ENCODE results near the gene NSUN6.
"Not testable (repeated sequence)": the region's sequence is repeated elsewhere in the genome, so short reads cannot be mapped to it uniquely, and the experiment has no call there.

NSUN6 gene

DNA sequence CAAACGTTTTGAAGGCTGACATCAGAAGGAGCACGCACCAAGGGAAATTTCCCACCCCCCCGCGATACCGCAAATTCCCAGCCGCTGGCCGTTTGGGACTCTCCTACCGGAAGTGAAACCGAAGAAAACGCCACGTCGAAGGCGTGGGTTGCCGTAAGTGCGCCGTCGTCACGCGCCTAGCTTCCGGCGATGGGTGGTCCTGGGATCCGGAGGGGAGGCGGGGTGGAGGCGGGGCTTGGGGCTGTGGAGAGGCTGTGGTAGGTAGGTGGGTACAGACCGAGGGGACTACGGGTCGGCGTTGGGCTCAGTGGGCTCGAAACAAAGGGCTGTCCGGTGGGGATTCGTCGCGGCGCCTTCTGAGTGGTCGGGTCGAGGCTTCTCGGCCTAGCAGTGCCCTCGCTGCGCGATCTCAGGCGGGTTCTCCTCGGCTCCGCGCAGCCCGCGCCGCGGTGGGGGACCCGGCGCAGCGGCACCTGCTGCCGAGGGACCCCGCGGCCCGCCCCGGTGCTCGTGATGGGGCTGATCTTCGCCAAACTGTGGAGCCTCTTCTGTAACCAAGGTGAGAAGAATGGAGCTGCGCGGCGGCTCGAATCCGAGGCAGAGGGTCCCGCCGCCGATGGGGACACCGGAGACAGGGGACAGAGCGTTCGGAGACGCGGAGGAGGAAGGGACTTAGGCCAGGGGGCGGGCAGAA is 7.9 kb upstream of the NSUN6 start, which contains the start of gene ARL5B:
ARL5B (plus strand) TSS at position 307 of the 694 bp plus-strand sequence; CDS start at position 514, 207 bp downstream.
- peak; percentile 94 for DNase-seq

DNA sequence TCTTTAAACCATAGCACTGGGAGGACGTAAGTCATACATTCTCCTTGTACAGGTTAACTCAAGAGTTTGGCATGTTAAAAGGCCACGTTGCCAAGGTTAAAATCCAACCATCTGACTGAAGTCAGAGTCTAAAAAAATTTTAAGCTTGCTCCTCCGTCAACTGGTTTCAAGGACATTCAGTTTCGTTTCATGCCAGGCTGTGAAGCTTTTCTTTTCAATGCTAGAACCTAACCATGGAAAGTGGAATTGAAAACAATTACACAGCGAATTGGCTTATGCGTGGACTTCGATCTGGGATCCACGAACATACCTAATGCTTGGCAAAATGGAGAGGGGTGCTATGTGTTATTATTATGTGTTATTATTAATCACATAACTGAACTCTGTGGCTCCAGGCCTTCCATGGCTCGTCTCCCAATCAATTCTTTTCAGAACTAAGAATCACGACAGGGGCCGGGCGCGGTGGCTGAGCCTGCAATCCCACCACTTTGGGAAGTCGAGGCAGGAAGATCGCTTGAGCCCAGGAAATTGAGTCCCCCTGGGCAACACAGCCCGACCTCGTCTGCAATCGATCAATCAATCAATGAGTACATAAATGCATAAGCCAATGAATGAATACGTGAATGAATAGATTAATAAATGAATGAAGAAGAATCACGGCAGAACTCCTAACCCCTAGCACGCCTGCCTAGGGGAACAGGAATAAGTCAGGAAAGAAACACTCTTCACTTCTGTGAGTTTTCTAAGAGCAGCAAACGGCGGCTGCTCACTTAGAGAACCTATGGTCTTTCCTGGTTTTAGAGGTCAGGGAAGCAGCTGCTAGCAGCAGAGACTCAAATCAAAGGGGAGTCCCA is 7.1 kb upstream of the NSUN6 start:
- no peak for DNase-seq

GRCh38 chr10:18656724-18657123 is 5.3 kb upstream of the NSUN6 start:
- DNase-seq, result no peak

DNA sequence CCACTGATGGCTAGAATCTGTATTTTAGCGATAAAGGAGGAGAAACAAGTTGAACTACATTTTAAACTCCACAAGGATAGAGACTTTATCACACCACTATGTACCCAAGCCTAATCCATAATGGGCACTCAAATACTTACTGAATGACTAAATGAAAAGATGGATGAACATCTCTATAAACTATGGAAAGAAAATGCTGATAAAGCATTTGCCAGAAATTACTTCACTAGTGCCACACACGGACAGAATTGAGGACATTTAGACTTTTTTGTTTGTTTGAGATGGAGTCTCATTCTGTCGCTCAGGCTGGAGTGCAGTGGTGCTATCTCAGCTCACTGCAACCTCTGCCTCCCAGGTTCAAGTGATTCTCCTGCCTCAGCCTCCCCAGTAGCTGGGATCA is 1.7 kb upstream of the NSUN6 start:
- no peak for DNase-seq

- no peak for DNase-seq
Observed at GRCh38 chr10:18650404-18650997, 886 bp downstream of the NSUN6 start.

DNA sequence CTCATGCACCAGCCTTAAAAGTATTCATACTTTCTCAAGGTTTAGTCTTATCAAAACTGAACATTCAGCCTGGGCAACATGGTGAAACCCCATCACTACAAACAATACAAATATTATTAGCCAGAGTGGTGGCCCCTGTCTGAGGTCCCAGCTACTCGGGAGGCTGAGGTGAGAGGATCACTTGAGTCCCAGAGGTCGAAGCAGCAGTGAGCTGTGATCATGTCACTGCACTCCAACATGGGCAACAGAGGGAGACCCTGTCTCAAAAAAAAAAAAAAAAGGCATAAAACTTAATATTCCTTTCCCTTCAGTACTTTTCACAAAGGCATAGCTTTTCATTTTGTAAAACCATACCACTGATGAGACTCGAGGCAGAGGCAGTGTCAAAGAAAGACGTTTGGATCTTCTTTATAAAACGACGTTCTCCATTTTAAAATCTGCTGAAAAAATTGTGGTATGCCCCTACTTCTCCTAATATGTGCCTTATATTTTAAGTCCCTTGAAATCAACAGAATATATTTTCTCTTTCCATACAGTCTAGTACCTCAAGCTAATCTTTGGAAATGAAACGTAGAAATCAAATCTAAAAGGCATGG is 1.9 kb downstream of the NSUN6 start:
- no peak for DNase-seq

DNA sequence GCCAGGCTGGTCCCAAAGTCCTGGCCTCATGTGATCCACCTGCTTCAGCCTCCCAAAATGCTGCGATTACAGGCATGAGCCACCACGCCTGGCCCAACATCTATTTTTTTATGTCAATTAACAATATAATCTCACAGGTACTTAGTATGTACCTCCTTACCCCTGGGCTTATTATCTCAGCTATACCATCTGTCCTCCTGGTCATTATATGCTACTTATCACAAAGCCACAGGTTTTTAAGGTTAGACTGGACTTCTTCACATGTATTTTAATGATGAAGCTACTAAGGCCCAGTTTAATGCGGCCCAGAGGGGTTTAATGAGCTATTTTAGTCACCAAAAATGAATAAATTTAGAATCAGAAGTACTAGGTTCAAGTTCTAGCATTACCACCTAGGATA is 3.4 kb downstream of the NSUN6 start:
- no peak for DNase-seq

DNA sequence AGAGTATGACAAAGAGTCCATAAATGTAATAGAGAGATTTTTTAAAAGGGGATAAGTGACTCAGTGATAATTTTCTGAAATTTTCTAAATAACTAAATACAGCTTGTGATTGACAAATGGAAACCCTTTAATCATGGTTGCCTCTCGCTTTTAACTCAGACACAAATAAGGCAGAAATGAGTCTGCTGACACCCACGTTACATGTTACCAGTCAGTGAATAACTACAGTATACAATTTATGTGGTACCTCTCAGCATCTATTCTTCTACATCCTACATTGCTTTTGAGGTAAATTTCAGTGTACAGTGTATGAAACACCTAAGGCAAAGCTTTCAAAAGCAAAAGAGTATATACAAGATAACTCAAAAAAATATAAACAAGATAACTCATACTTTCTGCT is 4.2 kb downstream of the NSUN6 start:
- no peak for DNase-seq

DNA sequence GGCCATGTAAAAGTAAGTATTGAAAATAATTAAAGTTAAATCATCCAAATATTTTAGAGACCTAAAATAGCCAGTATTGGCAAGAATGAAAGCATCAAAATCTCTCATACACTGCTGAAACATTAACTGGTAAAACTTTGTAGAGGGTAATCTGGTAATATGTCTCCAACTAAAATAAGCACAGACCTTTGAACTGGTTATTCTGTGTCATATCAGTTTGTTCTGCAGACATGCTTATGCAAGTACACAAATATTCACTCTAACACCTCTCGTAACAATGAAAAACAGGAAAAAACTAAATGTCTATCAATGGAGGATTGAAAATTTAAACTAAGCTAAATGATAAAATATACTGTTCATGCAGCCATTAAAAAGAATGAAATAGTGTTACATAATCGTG is 11.7 kb downstream of the NSUN6 start:
- not testable (repeated sequence) for DNase-seq

- not testable (repeated sequence) for DNase-seq
Observed at GRCh38 chr10:18637400-18637799, 14.0 kb downstream of the NSUN6 start.

GRCh38 chr10:18635995-18636394 is 15.4 kb downstream of the NSUN6 start:
- no peak for DNase-seq

DNA sequence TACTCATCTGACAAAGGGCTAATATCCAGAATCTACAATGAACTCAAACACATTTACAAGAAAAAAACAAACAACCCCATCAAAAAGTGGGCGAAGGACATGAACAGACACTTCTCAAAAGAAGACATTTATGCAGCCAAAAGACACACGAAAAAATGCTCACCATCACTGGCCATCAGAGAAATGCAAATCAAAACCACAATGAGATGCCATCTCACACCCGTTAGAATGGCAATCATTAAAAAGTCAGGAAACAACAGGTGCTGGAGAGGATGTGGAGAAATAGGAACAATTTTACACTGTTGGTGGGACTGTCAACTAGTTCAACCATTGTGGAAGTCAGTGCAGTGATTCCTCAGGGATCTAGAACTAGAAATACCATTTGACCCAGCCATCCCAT is 18.9 kb downstream of the NSUN6 start:
- not testable (repeated sequence) for DNase-seq

- peak; percentile 72 for DNase-seq
Observed at GRCh38 chr10:18627452-18628018, 23.9 kb downstream of the NSUN6 start.

- DNase-seq, result no peak
Observed at GRCh38 chr10:18625886-18626285, 25.5 kb downstream of the NSUN6 start.

DNA sequence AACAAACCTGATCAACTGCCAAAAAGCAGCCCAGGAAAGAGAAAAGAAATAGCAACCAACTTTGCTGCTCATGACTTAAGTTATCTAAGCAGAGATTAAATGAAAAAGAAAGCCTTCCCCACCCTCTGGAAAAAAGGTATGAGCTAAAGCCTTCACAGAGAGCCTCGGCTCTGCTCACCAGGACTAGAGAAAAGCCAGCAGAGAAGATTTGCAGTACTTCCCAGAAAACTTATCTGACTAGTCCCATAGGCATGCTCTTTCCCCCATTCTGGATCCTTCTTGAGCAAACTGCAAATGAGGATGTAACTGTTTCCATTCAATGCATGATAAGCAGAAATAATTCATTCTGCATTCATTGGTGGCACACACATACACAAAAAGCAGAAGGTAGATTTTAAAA is 27.7 kb downstream of the NSUN6 start:
- not testable (repeated sequence) for DNase-seq

GRCh38 chr10:18620856-18621255 is 30.5 kb downstream of the NSUN6 start:
- no peak for DNase-seq

GRCh38 chr10:18619016-18619415 is 32.4 kb downstream of the NSUN6 start:
- DNase-seq, result no peak

DNA sequence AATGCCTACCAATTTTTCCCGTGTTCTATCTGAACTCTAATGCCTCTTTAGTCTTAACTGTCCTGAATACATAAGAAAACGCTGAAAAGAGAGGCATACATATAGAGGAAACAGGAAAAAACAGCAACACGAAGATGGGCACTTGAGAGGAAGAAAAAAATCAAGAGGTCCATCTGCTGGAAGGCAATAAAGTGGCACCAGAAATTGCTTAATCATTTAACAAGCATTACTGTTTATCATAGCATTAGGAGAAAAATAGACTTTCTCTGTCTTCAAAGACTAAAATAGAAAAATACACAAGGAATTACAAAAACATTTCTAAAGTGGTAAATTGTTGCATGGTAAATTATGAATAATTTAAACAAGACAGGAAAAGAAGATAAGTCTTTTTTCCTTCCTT is 35.0 kb downstream of the NSUN6 start:
- no peak for DNase-seq

DNA sequence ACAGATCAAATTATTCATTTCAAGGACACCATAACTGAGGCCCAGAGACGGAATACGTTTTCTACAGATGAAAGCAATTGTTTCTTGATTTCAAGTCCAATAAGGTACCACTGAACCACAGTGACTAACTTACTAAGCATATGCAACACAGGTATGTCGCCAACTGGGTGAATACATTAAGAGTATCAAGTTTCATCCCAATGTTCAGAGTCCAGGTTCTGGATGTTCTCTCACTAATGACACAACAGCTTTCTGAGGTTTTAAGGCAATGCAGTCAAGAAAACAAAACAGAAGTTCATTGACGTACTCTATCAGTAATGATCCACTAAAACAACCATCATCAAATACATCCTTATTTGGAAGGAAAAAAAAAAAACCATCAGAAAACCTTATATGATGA is 35.8 kb downstream of the NSUN6 start:
- DNase-seq, result no peak

GRCh38 chr10:18611168-18611567 is 40.2 kb downstream of the NSUN6 start:
- no peak for DNase-seq

- DNase-seq, result no peak
Observed at GRCh38 chr10:18610517-18610916, 40.9 kb downstream of the NSUN6 start.

GRCh38 chr10:18608596-18608995 is 42.8 kb downstream of the NSUN6 start:
- DNase-seq, result no peak

Data from central memory CD4-positive, alpha-beta T cell (primary cell).